ENCODE measurements around the gene NKX2-8. TPM values are rescaled to one million over a fixed set of nuclear protein-coding genes. Genes with fewer than 3 reads are reported as not detected.

NKX2-8 gene
- total RNA-seq, 1 experiment from 2014 or later: not detected

DNA sequence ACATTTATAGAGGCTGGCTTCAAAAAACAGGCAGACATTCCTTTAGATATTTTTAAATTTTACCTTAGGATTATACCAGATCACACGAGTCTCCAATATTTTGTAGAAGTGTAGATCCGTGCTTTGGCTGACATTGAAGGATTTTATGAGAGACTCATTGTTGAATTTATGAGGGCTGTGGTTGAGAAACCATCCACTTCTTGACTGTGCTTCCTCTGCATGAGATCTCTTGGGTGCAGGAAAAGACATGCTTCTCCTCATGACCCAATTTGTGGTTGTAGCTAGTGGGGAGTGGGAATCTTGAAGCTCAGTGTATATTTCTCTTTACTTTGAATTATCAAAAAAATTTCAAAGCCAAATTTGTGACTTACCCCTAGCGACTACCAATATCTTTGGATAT is 36.7 kb upstream of the NKX2-8 start:
- H3K27ac Mint-ChIP-seq: no peak overlapping the region
- no peak overlapping the region for H3K27ac ChIP-seq (ENCODE audit: insufficient read length, low read depth, low read length)
- DNase-seq: no peak
- no peak overlapping the region for H4K91ac ChIP-seq (ENCODE audit: insufficient read length, low read depth, low read length)
- H3K4me2 ChIP-seq (ENCODE audit: insufficient read depth, insufficient read length, low read length): no peak overlapping the region
- H3K79me1 ChIP-seq (ENCODE audit: insufficient read depth, low read depth, low read length, poor library complexity, severe bottlenecking): no peaks in the 10 kb centered on the region
- no peak overlapping the region for H3T11ph ChIP-seq (ENCODE audit: low read length)
- WGBS (ENCODE audit: extremely low coverage, insufficient read length, low lambda C conversion rate): no CpG with 5 or more reads among the region's 3 CpGs
- H3K18ac ChIP-seq (ENCODE audit: insufficient read length, low read depth, low read length): no peak overlapping the region
- no peak overlapping the region for H2AK5ac ChIP-seq (ENCODE audit: insufficient read length, low read length)
- H3K9me3 Mint-ChIP-seq: peaks cover 7 to 9% of the 10 kb centered on the region in 2 experiments; a peak in 3 of 5 replicates
- no peak overlapping the region for H3K4me3 Mint-ChIP-seq
- peaks cover 23% of the 10 kb centered on the region for H3K27me3 Mint-ChIP-seq (ENCODE audit: low read depth)
- H3K36me3 Mint-ChIP-seq (ENCODE audit: insufficient read depth in 1 of 3, low read depth in 3 of 3): no peaks in the 10 kb centered on the region
- no peak overlapping the region for H4K5ac ChIP-seq (ENCODE audit: insufficient read length, low read depth, low read length)
- H3K79me2 ChIP-seq (ENCODE audit: insufficient read depth, low read length): no peaks in the 10 kb centered on the region
- no peak overlapping the region for H2BK5ac ChIP-seq (ENCODE audit: insufficient read length, low read length)
- H2BK12ac ChIP-seq (ENCODE audit: insufficient read length, low read depth, low read length): no peak overlapping the region
- H3K4ac ChIP-seq (ENCODE audit: low read depth, low read length): no peak overlapping the region
- H3K56ac ChIP-seq (ENCODE audit: insufficient read length, low read depth, low read length): no peak overlapping the region
- H3K9ac ChIP-seq (ENCODE audit: extremely low read depth, insufficient read length, low read length): no peak overlapping the region
- no peak overlapping the region for H2AFZ ChIP-seq (ENCODE audit: low read length)
- no peak overlapping the region for H2BK15ac ChIP-seq (ENCODE audit: low read depth, low read length)
- no peak overlapping the region for H2BK120ac ChIP-seq (ENCODE audit: low read depth, low read length, poor library complexity, severe bottlenecking)
- H3K4me1 ChIP-seq (ENCODE audit: insufficient read depth, low read length): no peaks in the 10 kb centered on the region
- no peak overlapping the region for H4K8ac ChIP-seq (replicated peaks; ENCODE audit: insufficient read length, low read depth, low read length)
- H3K9me3 ChIP-seq (ENCODE audit: control insufficient read depth, low read depth, low read length): no peaks in the 10 kb centered on the region
- H3K23me2 ChIP-seq (ENCODE audit: insufficient read length, low read depth, low read length, poor library complexity, severe bottlenecking): no peaks in the 10 kb centered on the region
- no peak overlapping the region for H3K14ac ChIP-seq (ENCODE audit: insufficient read depth, low read length)
- H3K23ac ChIP-seq (ENCODE audit: insufficient read length, low read depth, low read length): no peak overlapping the region
- TF ChIP-seq, protein P1, sequence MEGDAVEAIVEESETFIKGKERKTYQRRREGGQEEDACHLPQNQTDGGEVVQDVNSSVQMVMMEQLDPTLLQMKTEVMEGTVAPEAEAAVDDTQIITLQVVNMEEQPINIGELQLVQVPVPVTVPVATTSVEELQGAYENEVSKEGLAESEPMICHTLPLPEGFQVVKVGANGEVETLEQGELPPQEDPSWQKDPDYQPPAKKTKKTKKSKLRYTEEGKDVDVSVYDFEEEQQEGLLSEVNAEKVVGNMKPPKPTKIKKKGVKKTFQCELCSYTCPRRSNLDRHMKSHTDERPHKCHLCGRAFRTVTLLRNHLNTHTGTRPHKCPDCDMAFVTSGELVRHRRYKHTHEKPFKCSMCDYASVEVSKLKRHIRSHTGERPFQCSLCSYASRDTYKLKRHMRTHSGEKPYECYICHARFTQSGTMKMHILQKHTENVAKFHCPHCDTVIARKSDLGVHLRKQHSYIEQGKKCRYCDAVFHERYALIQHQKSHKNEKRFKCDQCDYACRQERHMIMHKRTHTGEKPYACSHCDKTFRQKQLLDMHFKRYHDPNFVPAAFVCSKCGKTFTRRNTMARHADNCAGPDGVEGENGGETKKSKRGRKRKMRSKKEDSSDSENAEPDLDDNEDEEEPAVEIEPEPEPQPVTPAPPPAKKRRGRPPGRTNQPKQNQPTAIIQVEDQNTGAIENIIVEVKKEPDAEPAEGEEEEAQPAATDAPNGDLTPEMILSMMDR (conservative IDR thresholded peaks at IDR 0.05): no peak
- no peaks in the 10 kb centered on the region for H3K27me3 ChIP-seq (ENCODE audit: insufficient read depth, low read length)
- H3K4me1 Mint-ChIP-seq: no peaks in the 10 kb centered on the region
- H4K20me1 ChIP-seq (ENCODE audit: control insufficient read depth, insufficient read depth, insufficient read length): no peaks in the 10 kb centered on the region
- H2BK20ac ChIP-seq (ENCODE audit: low read depth, low read length, poor library complexity, severe bottlenecking): no peak overlapping the region

Measured in H9 (cell line).